ENCODE data around the gene PRKCH. TPM values are rescaled to one million over a fixed set of nuclear protein-coding genes. Genes with fewer than 3 reads are reported as not detected.
A peak's percentile ranks its signal among the peaks of the same experiment; 100 is the strongest.

PRKCH gene
- total RNA-seq, 2 donors from 2014 or later, result 18.2 to 82.4 TPM

DNA sequence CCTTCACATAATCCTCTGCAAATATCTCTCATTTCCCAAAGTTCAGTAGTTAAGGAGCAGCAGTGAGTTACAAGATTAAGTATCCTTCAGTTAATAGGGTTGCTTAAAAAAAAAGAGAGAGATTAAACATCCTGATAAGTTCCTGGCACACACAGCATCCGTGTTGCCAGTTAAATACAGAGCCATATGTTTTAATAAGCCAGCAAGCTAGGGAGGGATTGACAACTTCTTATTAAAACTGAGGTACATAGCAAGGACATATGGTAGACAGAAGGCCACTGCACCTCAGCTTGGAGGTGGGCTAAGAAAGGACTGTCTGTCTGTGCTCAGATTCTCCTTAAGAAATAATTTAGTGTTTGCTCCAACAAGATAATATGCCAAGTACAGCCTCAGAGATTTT lies 30.7 kb upstream of the PRKCH start:
- H3K27ac ChIP-seq, result no peak overlapping the region
- WGBS, 2 donors, result 30 to 46% methylated on average over 1 of the region's 1 CpG
- no peak for DNase-seq
- no peaks in the 10 kb centered on the region for H3K9me3 ChIP-seq
- H3K36me3 ChIP-seq (replicated peaks in 1 of 2; ENCODE audit: insufficient read depth in 1 of 2, low read depth in 2 of 2), result no peaks in the 10 kb centered on the region
- no peaks in the 10 kb centered on the region for H3K27me3 ChIP-seq
- peaks cover 9% of the 10 kb centered on the region for H3K4me1 ChIP-seq
- no peak overlapping the region for H3K4me3 ChIP-seq
- intact Hi-C loops (cut with DNase I), result no loop called here
- TF ChIP-seq, protein P1, sequence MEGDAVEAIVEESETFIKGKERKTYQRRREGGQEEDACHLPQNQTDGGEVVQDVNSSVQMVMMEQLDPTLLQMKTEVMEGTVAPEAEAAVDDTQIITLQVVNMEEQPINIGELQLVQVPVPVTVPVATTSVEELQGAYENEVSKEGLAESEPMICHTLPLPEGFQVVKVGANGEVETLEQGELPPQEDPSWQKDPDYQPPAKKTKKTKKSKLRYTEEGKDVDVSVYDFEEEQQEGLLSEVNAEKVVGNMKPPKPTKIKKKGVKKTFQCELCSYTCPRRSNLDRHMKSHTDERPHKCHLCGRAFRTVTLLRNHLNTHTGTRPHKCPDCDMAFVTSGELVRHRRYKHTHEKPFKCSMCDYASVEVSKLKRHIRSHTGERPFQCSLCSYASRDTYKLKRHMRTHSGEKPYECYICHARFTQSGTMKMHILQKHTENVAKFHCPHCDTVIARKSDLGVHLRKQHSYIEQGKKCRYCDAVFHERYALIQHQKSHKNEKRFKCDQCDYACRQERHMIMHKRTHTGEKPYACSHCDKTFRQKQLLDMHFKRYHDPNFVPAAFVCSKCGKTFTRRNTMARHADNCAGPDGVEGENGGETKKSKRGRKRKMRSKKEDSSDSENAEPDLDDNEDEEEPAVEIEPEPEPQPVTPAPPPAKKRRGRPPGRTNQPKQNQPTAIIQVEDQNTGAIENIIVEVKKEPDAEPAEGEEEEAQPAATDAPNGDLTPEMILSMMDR (IDR thresholded peaks at IDR 0.05), result no peak
- no peak for TF ChIP-seq POLR2A (IDR thresholded peaks at IDR 0.05)
- no peak for ATAC-seq

DNA sequence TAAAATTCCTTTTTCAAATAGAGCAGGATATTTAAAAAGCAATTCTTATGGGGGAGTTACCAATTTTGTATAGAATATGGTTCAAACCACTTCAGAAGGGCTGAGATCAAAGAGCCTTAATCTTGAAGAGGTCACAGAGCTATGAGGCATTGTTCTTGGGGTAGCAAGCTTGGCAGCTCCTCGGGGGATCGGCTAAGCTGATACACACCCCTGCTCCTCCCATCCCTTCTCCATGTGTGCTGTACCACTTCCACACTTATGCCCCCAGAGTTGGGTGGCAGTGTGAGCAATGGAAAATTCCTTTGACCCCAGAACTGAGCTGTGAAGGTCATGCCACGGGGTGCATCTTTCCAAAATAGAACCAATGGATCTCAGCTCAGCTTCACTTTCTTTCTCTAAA lies 25.2 kb upstream of the PRKCH start:
- 23 to 34% methylated on average over 3 of the region's 3 CpGs for WGBS, 2 donors
- no peak for TF ChIP-seq POLR2A (IDR thresholded peaks at IDR 0.05)
- TF ChIP-seq, protein P1 (IDR thresholded peaks at IDR 0.05), result no peak
- no peak for DNase-seq
- intact Hi-C loops (cut with DNase I), result no loop called here
- Histone ChIP-seq H3K4me1 (no peaks in the 10 kb centered on the region), H3K4me3 (no peak overlapping the region), H3K27me3 (no peaks in the 10 kb centered on the region), H3K9me3 (no peaks in the 10 kb centered on the region), H3K27ac (no peak overlapping the region), H3K36me3 (replicated peaks in 1 of 2; ENCODE audit: insufficient read depth in 1 of 2, low read depth in 2 of 2) (no peaks in the 10 kb centered on the region)
- ATAC-seq, result no peak

DNA sequence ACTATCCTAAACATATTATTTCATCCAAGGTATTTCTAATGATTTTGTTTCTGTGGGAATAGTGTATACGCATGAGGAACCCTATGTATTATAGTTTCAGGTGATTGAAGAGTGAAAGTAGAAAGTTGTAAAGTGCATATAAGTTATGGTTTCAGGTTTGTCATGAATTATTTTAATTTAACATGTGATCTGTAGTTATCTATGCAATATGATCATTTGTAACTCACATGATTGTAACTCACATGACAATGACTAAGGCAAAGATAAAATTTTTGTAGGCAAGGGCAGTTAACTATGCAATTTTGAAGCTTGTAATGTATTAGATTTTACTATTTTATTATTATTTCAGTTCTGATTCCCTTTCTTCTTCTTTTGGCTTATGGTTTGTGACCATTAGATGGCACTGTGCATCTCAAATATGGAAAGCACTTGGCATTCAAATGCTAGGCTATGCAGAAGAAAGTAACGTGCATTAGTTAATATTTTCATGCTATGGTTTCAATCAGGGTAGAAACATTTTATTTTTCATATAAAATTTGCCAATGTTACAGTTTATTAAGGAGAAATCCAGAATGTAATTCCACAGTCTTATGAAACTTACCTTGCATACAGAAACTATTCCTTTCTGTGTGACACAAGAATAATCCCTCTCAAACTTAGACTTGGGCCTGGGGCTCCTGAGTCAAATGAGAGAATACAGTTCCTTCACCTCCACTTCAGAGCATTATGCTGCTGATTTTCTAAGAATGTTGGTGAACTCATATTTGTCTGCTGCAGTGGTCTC lies 24.5 kb upstream of the PRKCH start:
- no peaks in the 10 kb centered on the region for H3K27me3 ChIP-seq
- no peaks in the 10 kb centered on the region for H3K4me1 ChIP-seq
- WGBS, 2 donors, result 24 to 28% methylated on average over 2 of the region's 2 CpGs
- ATAC-seq (no peak), DNase-seq (peak in 1 of 4 donors; percentile 9)
- TF ChIP-seq, protein P1 (IDR thresholded peaks at IDR 0.05), result peak in 6 of 7 experiments; percentile 56 to 65 (median 60)
- TF ChIP-seq POLR2A (IDR thresholded peaks at IDR 0.05), result no peak
- intact Hi-C loops (cut with DNase I), result no loop called here
- no peaks in the 10 kb centered on the region for H3K9me3 ChIP-seq
- H3K36me3 ChIP-seq (replicated peaks in 1 of 2; ENCODE audit: insufficient read depth in 1 of 2, low read depth in 2 of 2), result no peaks in the 10 kb centered on the region
- no peak overlapping the region for H3K27ac ChIP-seq
- H3K4me3 ChIP-seq, result no peak overlapping the region

DNA sequence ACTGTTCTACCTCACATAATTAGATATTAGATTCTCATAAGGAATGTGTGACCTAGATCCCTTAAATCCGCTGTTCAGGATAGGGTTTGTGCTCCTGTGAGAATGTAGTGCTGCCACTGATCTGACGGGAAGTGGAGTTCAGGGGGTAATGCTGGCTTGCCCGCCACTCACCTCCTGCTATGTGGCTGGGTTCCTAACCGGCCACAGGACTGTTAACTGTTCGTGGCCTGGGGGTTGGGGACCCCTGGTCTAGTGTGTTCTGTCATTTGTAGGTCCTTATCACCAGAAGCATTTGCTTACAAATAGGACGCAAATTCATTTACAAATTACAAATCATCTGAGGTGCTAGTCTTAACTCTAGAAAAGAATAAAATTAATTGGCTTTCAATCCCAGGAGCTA lies 23.8 kb upstream of the PRKCH start:
- Histone ChIP-seq H3K9me3 (no peaks in the 10 kb centered on the region), H3K4me3 (no peak overlapping the region), H3K4me1 (no peaks in the 10 kb centered on the region), H3K27me3 (no peaks in the 10 kb centered on the region), H3K27ac (no peak overlapping the region), H3K36me3 (replicated peaks in 1 of 2; ENCODE audit: insufficient read depth in 1 of 2, low read depth in 2 of 2) (no peaks in the 10 kb centered on the region)
- 63 to 70% methylated on average over 6 of the region's 6 CpGs for WGBS, 2 donors
- no peak for DNase-seq
- TF ChIP-seq, protein P1 (IDR thresholded peaks at IDR 0.05), result no peak
- TF ChIP-seq POLR2A (IDR thresholded peaks at IDR 0.05), result no peak
- intact Hi-C loops (cut with DNase I), result no loop called here
- no peak for ATAC-seq

DNA sequence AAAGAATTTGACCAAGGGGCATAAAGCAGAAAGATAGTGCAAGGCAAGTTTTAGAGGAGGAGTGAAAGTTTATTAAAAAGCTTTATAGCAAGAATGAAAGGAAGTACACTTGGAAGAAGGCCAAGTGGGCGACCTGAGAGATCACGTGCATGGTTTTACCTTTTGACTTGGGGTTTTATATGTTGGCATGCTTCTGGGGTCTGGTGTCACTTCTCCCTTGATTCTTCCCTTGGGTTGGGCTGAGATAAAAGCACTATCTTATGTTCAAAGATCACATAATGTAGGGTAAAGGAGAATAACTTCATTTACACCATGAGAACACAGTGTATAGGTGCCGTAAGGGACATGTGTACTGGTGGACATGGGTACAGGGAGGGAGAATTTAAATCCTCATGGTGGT lies 22.6 kb upstream of the PRKCH start:
- Histone ChIP-seq H3K27ac (no peak overlapping the region), H3K27me3 (no peaks in the 10 kb centered on the region), H3K4me3 (no peak overlapping the region), H3K9me3 (no peaks in the 10 kb centered on the region), H3K36me3 (replicated peaks in 1 of 2; ENCODE audit: insufficient read depth in 1 of 2, low read depth in 2 of 2) (no peaks in the 10 kb centered on the region), H3K4me1 (no peaks in the 10 kb centered on the region)
- TF ChIP-seq, protein P1 (IDR thresholded peaks at IDR 0.05), result no peak
- TF ChIP-seq POLR2A (IDR thresholded peaks at IDR 0.05), result no peak
- DNase-seq (no peak), ATAC-seq (no peak)
- intact Hi-C loops (cut with DNase I), result no loop called here
- 56 to 66% methylated on average over 3 of the region's 3 CpGs for WGBS, 2 donors

All from body of pancreas (tissue), 4 donors.